Measurements from ENCODE around the gene WSCD1. TPM values are rescaled to one million over a fixed set of nuclear protein-coding genes. Genes with fewer than 3 reads are reported as not detected.

The WSCD1 gene
- total RNA-seq, 1 experiment from 2014 or later, result not detected

- ChIA-PET POLR2A (no interaction called here), CTCF (no interaction called here)
- intact Hi-C loops (cut with micrococcal nuclease; ENCODE audit: unreplicated experiment), result no loop called here
- no peaks in the 10 kb centered on the region for H3K36me3 Mint-ChIP-seq (ENCODE audit: insufficient read depth, unreplicated experiment)
- H3K27ac Mint-ChIP-seq (ENCODE audit: unreplicated experiment), result no peak overlapping the region
- Histone ChIP-seq H3K4me3 (ENCODE audit: low read depth, low read length) (no peak overlapping the region), H3K27me3 (replicated peaks; ENCODE audit: control insufficient read depth, insufficient read depth, low read length) (no peaks in the 10 kb centered on the region), H3K36me3 (ENCODE audit: control insufficient read depth, insufficient read depth, low read length) (no peaks in the 10 kb centered on the region), H3K9me3 (no peaks in the 10 kb centered on the region), H3K4me1 (no peaks in the 10 kb centered on the region)
- DNase-seq, result no peak
- no TSS peak for BruUV-seq (replicated peaks)
- TF ChIP-seq CTCF (IDR thresholded peaks at IDR 0.05; ENCODE audit: insufficient read depth in 1 of 2, low read depth in 1 of 2, low read length in 1 of 2, severe bottlenecking in 1 of 2, unreplicated experiment in 1 of 2), result no peak
- H3K27me3 Mint-ChIP-seq (ENCODE audit: insufficient read depth, unreplicated experiment), result peaks cover 8% of the 10 kb centered on the region
- H3K4me1 Mint-ChIP-seq (ENCODE audit: low read depth, unreplicated experiment), result no peaks in the 10 kb centered on the region
- no peaks in the 10 kb centered on the region for H3K9me3 Mint-ChIP-seq (ENCODE audit: unreplicated experiment)
- no peak overlapping the region for H3K4me3 Mint-ChIP-seq (ENCODE audit: unreplicated experiment)
These were observed 87.5 kb downstream of the WSCD1 start for GRCh38 chr17:6157716-6158115.

GRCh38 chr17:6159541-6160231, 89.5 kb downstream of the WSCD1 start:
- no TSS peak for BruUV-seq (replicated peaks)
- Histone ChIP-seq H3K4me1 (no peaks in the 10 kb centered on the region), H3K36me3 (ENCODE audit: control insufficient read depth, insufficient read depth, low read length) (no peaks in the 10 kb centered on the region), H3K4me3 (ENCODE audit: low read depth, low read length) (no peak overlapping the region), H3K9me3 (no peaks in the 10 kb centered on the region), H3K27me3 (replicated peaks; ENCODE audit: control insufficient read depth, insufficient read depth, low read length) (no peaks in the 10 kb centered on the region)
- intact Hi-C loops (cut with micrococcal nuclease; ENCODE audit: unreplicated experiment), result no loop called here
- no peak for DNase-seq
- H3K4me1 Mint-ChIP-seq (ENCODE audit: low read depth, unreplicated experiment), result no peaks in the 10 kb centered on the region
- no peak overlapping the region for H3K4me3 Mint-ChIP-seq (ENCODE audit: unreplicated experiment)
- H3K36me3 Mint-ChIP-seq (ENCODE audit: insufficient read depth, unreplicated experiment), result no peaks in the 10 kb centered on the region
- TF ChIP-seq CTCF (IDR thresholded peaks at IDR 0.05; ENCODE audit: insufficient read depth in 1 of 2, low read depth in 1 of 2, low read length in 1 of 2, severe bottlenecking in 1 of 2, unreplicated experiment in 1 of 2), result no peak
- H3K9me3 Mint-ChIP-seq (ENCODE audit: unreplicated experiment), result no peaks in the 10 kb centered on the region
- no peak overlapping the region for H3K27ac Mint-ChIP-seq (ENCODE audit: unreplicated experiment)
- peaks cover 8% of the 10 kb centered on the region for H3K27me3 Mint-ChIP-seq (ENCODE audit: insufficient read depth, unreplicated experiment)
- CTCF ChIA-PET, result no interaction called here
- POLR2A ChIA-PET, result no interaction called here

DNA sequence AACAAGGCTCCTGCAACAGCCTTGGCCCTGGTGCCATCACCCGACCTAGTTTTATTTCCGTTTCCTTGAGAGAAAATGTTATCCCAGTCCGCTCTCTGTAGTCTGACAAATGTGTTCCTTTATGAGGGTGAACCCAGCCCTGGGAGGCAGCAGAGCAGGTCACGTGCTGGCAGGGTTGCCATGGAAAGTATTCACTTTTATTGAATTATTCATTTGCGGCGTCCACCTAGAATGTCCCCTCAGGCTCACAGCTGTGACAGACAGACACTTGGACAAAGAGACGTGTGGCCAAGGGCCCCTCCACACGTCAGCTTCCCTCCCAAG, 90.0 kb downstream of the WSCD1 start:
- POLR2A ChIA-PET, result no interaction called here

More for the DNA sequence above, 90.0 kb downstream of the WSCD1 start:
- H3K27me3 ChIP-seq (replicated peaks; ENCODE audit: control insufficient read depth, insufficient read depth, low read length), result no peaks in the 10 kb centered on the region
- H3K4me1 Mint-ChIP-seq (ENCODE audit: low read depth, unreplicated experiment), result no peaks in the 10 kb centered on the region
- no peak overlapping the region for H3K4me3 Mint-ChIP-seq (ENCODE audit: unreplicated experiment)
- no peaks in the 10 kb centered on the region for H3K9me3 Mint-ChIP-seq (ENCODE audit: unreplicated experiment)
- no peak for DNase-seq
- H3K9me3 ChIP-seq, result no peaks in the 10 kb centered on the region
- peaks cover 8% of the 10 kb centered on the region for H3K27me3 Mint-ChIP-seq (ENCODE audit: insufficient read depth, unreplicated experiment)
- intact Hi-C loops (cut with micrococcal nuclease; ENCODE audit: unreplicated experiment), result no loop called here
- BruUV-seq (replicated peaks), result no TSS peak
- H3K36me3 Mint-ChIP-seq (ENCODE audit: insufficient read depth, unreplicated experiment), result no peaks in the 10 kb centered on the region
- CTCF ChIA-PET, result no interaction called here
- H3K36me3 ChIP-seq (ENCODE audit: control insufficient read depth, insufficient read depth, low read length), result no peaks in the 10 kb centered on the region
- TF ChIP-seq CTCF (IDR thresholded peaks at IDR 0.05; ENCODE audit: insufficient read depth in 1 of 2, low read depth in 1 of 2, low read length in 1 of 2, severe bottlenecking in 1 of 2, unreplicated experiment in 1 of 2), result no peak
- H3K4me1 ChIP-seq, result no peaks in the 10 kb centered on the region
- H3K4me3 ChIP-seq (ENCODE audit: low read depth, low read length), result no peak overlapping the region
- H3K27ac Mint-ChIP-seq (ENCODE audit: unreplicated experiment), result no peak overlapping the region
